NAMALWA (cell line): ENCODE results near the gene SLC22A15.
A peak's percentile ranks its signal among the peaks of the same experiment; 100 is the strongest.
"Not testable (repeated sequence)": the region's sequence is repeated elsewhere in the genome, so short reads cannot be mapped to it uniquely, and the experiment has no call there.

ENCODE experiments used
- DNase-seq: peaks from one replicate; pipeline ENCODE4 v3.0.0-alpha.2; 2015; ENCODE audit warnings: low spot score

SLC22A15 gene

DNA sequence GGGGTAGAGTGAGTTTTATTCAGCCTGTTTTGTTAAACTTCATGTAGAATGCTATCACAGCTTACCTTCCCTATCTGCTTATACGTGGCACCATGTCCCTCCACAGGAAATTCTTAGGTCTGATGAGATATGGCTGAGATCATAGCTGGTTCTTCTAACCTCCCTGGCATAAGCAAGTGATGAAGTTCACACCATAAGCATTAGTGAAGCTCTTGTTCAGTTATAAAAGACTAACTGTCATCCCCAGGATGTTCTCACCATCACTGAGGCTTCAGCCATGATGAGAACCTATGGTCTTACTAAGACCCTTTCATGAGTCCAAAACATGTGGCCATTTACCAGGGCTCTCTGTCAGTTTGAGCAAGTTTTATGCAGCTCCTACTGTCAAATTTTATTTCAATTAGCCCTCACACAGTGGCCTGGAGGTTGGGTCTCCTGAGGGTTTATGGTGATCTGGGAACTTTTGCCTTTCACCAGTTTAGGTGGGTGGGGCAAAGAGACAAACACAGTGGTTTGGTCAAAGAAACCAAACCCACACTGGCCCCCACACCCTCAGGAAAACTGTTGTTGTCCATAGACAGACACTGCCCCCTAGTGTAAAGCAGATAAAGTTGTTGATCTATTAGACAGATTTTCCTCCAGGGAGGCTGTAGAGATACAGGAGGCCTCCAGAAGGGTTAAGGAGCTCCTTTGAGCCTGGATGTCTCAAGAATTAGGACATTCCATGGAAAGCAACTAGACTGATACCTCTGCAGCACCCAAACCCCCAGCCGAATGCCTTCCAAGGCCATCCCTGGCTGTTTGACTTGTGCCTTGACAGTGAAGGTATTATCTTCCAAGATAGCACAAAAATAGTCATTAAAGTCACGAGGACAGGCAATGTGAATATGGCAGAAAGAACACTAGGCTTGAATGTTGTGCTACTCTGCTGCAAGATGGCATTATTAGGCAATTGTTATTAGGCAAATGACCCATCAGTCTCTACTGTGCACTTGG lies 5.0 kb downstream of the SLC22A15 start:
- DNase-seq = peak; percentile 52

DNA sequence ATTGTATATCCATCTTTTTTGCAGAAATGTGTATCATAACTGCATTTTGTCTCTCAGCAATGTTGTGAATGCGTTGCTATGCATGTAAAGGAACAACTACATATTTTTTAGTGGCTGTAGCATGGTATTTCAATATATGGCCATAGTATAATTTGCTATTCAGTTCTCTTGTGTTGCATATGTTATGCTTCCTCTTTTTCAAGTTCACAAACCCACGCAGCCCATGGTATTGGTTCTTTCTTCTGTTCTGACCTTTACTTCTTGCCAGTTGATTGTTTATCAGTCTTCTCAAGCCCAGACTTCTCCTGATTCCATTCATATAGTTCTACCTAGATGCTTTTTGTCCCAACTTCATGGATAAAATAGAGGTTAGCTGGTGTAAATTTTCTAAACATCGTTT lies 6.1 kb downstream of the SLC22A15 start:
- DNase-seq = no peak

DNA sequence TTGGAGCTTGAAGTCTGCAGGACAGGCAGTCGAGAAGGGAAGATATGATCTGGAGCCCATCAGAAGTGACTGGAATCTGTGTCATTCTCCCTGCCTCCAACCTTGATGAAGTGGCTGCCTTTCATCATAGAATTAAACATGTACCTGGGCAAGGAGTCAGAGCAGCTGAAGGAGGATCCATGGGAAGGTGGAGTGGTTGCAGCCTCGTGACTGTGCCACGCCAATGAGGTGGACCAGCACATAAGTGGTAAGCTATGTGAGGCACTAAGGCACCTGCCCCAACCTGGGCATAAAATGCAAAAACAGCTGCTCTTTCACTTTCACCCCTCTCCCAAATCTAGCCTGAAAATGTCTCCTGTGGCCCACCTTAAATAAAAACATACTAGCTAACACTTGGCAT lies 7.3 kb downstream of the SLC22A15 start:
- DNase-seq = no peak

DNA sequence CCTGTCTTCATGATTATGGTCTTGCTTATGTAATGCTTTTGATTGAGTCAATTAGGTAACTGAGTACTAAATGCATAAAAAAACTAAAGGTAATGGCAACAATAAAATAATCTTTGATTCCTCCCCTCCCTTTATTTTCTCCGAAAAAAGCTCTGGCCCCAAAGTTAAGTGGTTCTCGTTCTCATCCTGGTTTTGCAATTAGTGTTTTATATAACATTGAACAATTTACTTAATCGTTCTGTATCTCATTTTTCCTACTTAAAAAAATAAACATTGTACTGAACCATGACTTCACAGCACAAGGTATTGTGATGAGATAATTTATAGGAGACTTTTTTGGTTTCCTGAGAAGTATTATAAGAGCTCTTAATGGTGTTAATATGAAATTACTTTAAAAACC lies 11.3 kb downstream of the SLC22A15 start:
- no peak for DNase-seq

DNA sequence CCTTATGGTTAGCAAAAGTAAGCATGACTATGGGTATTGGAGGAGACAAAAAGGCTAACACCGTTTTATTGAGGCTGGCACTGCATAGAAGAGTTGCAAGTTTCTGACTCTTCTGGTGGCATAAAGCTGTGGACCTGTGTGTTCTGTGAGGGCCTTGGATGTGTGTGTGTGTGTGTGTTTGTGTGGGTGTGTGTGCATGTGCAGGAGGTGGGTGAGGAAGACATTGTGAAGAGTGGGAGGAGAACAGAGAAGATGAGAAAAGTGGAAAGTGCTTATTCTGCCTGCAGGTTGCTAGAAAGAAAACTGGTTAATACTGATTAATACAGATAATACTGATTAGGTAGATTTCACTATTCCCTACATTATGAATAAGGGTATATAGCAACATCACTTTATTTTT lies 12.6 kb downstream of the SLC22A15 start:
- no peak for DNase-seq

DNA sequence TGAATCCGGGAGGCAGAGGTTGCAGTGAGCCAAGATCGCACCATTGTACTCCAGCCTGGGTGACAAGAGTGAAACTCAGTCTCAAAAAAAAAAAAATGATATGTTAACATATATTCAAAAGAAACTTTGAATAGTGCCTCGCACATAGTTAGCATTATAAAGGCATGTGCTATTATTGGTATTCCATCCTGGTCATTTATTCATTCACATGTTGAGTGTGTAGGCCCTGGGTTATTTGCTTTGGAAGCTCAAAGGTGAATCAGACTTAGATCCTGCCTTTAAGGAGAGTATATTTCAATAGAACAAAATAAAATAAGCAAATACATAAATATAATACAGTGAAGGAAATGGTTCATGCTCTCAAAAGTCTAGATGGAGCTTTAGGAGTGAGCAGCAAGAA lies 13.4 kb downstream of the SLC22A15 start:
- no peak for DNase-seq

DNA sequence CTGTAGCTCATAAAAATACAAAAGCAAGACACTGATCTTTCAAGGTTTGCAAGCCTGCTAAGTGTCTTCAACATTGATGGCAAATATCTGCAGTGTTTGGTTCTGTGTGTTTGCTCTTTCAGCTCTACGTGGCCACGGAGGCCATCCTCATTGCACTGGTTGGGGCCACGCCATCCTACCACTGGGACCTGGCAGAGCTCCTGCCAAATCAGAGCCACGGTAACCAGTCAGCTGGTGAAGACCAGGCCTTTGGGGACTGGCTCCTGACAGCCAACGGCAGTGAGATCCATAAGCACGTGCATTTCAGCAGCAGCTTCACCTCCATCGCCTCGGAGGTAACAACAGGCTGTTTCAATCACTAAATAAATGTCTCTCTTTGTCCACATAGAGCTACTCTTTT lies 15.6 kb downstream of the SLC22A15 start:
- no peak for DNase-seq

DNA sequence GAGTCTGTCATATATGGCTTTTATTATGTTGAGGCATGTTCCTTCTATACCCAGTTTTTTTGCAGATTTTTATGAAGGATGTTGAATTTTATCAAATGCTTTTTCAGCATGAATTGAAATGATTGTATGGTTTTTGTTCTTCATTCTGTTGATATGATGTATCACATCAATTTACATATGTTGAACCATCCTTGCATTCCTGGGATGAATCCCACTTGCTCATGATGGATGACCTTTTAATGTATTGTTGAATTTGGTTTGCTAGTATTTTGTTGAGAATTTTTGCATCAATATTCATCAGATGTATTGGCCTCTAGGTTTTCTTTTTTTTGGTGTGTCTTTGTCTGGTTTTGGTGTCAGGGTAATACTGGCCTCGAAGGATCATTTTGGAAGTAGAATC lies 21.6 kb downstream of the SLC22A15 start:
- DNase-seq = not testable (repeated sequence)

DNA sequence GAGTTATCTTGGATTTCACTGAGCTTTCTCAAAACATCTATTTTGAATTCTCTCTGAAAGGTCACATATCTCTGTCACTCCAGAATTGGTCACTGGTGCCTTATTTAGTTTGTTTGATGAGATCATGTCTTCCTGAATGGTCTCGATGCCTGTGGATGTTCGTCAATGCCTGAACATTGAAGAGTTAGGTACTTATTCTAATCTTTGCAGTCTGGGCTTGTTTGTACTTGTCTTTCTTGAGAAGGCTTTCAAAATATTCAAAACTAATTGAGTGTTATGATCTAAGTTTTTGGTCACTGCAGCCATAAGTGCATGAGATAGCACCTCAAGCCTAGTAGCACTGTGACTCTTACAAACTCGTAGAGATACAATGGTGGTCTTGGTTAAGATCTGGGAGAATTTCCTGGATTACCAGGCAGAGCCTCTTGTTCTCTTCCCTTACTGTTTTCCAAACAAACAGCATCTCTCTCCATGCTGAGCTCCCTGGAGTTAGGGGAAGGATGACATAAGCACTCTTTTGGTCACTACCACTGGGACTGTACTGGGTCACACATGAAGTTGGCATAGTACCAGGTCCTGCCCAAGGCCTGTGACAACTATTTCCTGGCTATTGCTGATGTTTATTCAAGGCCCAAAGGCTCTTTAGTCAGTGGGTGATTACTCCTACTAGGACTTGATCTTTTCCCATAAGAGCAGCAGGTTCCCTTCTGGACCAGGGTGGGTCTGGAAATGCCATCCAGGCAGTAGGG lies 25.6 kb downstream of the SLC22A15 start:
- DNase-seq = no peak

DNA sequence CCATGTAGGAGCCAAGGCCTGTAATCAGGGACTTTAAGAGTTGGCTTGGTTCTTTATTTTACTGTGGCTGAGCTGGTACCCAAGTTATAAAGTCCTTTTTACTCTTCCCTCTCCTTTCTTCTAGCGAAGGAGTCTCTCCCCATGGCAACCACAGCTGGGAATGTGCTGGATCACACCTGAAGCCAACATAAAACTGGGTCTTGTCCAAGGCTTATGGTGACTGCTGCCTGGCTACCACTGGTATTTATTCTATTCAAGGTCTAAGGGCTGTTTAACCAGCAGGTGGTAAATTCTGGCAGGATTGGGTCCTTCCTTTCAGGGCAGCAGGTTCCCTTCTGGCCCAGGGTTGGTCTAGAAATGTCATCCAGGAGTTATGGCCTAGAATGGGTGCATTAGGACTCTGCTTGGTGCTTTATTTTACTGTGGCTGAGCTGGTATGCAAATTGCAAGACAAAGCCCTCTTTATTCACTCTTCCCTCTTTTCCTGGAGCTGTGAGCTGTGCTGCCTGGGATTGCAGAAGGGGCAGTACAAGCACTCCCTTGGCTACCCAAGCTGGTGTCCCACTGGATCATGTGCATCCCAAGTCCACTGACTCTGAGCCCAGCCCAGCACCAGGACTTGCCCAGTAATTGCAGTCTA lies 26.6 kb downstream of the SLC22A15 start:
- DNase-seq = no peak

DNA sequence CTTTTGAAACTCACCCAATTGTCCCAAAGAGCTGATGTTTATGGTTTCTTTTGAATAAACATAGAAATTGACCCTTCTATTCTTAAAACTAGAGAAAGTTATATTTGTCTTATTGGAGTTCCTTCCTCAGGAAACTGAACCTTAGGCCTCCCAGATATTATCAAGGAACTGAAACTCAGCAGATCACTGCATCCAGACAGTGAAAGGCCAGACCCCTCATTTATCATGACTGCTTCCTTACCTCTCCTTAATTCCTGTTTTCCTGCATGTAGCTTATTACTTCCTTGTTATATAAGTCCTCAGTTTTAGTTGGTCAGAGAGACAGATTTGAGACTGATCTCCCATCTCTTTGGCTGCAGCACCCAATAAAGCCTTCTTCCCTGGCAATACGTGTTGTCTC lies 27.5 kb downstream of the SLC22A15 start:
- DNase-seq = no peak

DNA sequence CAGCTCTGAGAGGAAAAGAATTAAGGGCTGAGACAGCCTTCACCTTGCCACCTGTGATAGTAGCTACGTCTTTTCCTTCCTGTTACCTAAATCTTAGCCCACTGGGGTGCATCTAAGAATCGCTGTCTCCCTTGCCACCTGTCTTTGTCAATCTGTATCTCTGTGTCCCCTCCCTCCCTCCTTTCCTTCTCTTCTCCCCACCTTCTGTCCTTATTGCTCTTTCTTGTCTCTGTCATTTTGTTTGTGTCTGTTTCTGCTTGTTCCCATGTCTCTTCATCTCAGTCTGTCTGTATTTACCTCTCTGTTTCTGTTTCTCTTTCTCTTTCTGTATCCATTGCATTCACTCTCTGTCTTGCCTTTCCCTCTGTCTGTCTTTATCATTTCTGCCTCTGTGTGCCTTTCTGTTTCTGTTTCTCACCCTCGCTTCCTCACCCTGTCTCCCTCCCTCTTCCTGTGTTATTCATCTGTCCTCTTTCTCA lies 30.2 kb downstream of the SLC22A15 start:
- no peak for DNase-seq

DNA sequence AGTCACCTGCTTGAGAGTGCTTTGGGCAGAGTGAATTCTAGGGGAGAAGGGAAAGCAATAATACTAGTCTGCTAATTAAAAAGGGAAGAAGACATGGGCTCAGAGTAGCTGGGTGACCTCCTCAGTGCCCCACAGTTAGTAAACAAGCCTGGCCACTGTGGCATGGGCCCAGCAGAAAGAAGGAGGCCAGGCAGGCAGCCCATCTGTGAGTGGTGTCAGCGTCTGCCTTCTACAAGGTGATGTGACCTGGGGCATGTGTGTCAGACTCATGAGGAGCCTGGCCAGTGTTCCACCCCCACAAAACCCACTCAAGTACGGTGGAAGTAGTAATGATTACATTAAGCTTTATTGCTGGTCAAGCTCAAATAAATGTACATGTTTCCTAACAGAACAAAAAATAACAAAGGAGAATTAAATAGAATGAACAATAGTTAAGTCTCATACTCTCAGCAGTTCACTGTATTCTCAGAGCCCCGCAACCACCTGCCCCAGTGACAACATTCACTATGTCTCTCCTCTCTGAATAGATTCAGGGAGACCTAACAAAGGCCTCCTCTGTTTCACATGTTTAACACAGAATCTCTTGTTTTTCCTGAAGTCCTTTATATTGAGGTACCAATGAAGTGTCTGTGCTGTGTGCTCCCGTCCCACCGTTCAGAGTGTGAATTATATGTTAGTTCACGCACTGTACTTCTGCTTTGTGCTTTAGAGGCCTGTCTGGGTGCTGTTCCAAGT lies 32.5 kb downstream of the SLC22A15 start:
- DNase-seq = no peak

DNA sequence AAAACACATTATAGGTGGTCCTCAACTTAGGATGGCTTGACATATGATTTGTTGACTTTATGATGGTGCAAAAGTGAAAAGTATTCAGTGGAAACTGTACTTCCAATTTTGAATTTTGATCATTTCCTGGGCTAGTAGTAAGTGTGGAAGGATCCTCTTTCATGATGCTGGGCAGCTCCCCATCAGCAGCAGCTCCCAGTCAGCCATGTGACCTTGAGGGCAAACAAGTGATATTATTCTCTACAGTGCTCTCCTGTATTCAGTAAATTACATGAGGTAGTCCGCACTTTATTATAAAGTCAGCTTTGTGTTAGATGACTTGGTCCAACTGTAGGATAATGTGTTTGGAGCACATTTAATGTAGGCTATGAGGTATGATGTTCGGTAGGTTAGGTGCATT lies 36.4 kb downstream of the SLC22A15 start:
- no peak for DNase-seq

DNA sequence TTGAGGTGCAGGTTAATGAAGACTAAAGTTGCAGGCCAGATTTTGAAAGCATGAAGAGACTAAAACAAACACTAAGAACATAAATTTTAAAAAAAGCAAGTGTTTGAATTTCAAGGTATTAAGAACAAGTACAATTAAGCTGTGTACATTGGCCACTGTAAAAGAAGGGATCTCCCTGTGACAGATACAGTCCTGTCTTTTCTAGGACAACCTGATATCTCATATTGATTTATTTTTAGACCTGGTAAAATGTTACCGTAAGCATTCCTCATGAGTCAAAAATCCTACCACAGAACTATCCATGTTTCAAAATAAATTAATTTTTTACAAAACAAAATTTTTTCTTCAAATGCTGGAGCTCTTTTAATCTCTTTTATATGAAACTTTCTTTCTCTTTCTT lies 39.4 kb downstream of the SLC22A15 start:
- DNase-seq = no peak

DNA sequence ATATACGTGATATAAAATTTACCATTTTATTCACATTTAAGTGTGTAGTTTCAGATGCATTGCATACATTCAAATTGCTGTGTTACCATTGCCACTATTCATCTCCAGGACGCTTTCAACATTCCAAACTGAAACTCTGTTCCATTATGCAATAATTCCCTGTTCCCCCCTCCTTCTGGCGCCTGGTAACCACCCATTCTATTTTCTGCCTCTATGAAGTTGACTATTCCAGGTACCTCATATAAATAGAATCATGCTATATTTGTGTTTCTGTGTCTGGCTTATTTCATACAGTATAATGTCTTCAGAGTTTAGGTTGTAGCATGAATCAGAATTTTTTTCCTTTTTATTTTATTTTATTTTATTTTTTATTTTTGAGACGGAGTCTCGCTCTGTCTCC lies 41.7 kb downstream of the SLC22A15 start:
- DNase-seq = no peak

DNA sequence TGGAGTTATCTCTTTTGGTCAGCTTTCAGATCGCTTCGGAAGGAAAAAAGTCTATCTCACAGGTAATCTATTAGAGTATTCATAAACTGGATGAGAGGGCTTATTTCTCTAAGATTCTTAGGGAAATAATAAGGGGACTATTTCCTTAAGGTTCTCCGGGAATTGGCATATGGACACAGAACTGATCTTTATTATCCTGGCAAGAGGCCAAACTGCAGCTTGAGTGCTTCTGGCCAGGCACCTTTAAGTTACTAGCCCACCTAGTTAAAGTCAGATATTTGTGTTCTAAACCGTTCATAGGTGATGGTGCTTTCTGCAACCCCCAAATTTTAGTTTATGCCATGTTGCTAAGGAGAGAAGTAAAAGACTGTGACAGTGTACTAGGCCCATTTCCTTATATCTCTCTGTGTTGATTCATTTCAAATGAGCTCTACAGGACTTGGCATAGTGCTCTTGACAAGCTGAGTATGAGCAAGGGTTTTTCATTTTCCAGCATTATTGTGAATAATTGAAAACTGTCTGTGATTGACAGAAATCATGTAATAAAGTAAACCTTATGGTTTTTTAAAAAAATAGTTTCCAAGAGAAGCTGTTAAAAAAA lies 43.4 kb downstream of the SLC22A15 start:
- no peak for DNase-seq

DNA sequence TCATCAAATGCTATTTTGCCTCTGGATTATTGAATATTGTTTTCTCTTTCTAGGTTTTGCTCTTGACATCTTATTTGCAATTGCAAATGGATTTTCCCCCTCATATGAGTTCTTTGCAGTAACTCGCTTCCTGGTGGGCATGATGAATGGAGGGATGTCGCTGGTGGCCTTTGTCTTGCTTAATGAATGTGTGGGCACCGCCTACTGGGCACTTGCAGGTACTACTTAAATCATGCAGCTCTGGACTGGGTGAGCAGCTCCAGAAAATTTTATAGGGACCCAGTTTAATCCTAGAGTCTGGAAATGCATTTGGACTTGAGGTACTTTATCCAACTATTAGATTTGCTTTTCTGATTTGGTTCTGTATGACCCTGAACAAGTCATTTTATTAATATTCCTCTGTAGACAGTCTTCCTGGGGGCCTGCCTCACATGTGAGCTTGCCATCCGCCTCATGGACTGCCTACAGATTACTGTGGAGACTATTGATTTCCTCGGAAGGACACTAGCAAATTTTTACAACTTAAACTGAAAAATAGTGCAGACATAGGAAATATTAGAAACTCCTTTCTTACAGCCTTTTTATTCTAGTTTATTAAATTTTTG lies 44.5 kb downstream of the SLC22A15 start:
- DNase-seq = peak; percentile 76

DNA sequence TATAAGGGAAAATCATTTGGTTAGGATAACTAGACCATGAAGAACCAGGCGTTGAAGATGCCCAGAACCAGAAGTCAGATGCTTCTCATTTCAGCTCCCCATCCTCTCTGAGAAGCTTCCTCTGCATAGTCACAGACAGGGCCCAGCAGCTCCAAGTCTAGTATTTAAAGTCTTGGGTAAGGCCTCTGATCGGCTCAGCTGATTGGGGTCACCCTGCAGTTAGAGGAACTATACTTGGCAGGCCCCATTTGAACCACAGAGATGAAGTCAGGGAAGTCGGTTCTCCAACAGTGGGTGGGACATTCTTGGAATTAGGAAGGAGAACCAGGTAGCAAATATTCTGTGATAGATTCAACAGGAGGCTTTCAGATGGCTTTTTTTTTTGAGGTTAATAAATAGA lies 48.3 kb downstream of the SLC22A15 start:
- no peak for DNase-seq

DNA sequence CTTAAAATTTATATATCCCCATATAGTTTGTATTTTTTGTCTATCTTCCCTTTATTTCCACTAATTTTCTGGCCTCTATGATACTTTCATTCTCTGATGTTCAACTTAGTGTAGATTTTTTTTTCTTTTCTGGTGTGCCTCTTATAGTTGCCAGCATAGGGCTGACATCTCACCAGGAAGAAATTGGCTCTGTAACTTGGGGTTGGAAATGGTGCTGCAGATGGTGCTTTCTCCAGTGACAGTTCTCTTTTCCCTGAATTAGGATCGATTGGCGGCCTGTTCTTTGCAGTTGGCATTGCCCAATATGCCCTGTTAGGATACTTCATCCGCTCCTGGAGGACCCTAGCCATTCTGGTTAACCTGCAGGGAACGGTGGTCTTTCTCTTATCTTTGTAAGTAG lies 50.3 kb downstream of the SLC22A15 start:
- DNase-seq = no peak

DNA sequence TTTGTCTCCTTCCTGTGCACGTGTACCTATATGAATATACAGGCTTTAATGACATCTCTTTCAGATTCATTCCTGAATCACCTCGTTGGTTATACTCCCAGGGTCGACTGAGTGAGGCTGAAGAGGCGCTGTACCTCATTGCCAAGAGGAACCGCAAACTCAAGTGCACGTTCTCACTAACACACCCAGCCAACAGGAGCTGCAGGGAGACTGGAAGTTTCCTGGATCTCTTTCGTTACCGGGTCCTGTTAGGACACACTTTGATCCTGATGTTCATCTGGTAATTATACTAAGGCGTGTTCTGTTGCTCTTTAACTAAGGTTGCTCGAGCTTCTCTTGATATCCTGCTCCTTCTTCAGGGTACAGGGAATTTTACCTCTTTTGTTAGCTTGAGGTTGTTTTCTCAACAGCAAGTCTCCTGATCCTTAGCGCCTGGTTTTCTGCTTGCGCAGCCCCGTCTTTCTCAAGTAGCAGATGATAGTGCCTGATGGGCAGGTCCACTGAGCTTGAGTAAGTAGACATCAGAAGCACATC lies 55.1 kb downstream of the SLC22A15 start:
- no peak for DNase-seq
